Inflammatory macrophage (primary cell): ENCODE measurements around the gene ZSCAN4.

Source experiments
- DNase-seq, 2 donors: peaks; one replicate each; pipeline ENCODE4 v3.0.0-alpha.2; 2020 to 2022

The ZSCAN4 gene

GRCh38 chr19:57682226-57682766, 13.6 kb downstream of the ZSCAN4 start:
- DNase-seq = no peak

GRCh38 chr19:57686727-57687126, 18.0 kb downstream of the ZSCAN4 start:
- DNase-seq = no peak

GRCh38 chr19:57687363-57688010, 18.8 kb downstream of the ZSCAN4 start:
- DNase-seq = no peak

GRCh38 chr19:57688011-57688763, 19.5 kb downstream of the ZSCAN4 start:
- no peak for DNase-seq

- DNase-seq = no peak
Measured at GRCh38 chr19:57689750-57690149, 21.0 kb downstream of the ZSCAN4 start.

- no peak for DNase-seq
Measured at GRCh38 chr19:57701625-57702024, 32.9 kb downstream of the ZSCAN4 start.

- DNase-seq = no peak
Measured at GRCh38 chr19:57706346-57706745, 37.6 kb downstream of the ZSCAN4 start.

- DNase-seq = no peak
Measured at GRCh38 chr19:57708641-57709361, 40.1 kb downstream of the ZSCAN4 start, which contains the start of gene ZNF154. Gene ZNF154 (minus strand): TSS chr19:57709204. CDS start chr19:57708971, 233 bp downstream.

- no peak for DNase-seq
Measured at GRCh38 chr19:57709616-57710015, 40.9 kb downstream of the ZSCAN4 start.

GRCh38 chr19:57712222-57712621, 43.5 kb downstream of the ZSCAN4 start:
- no peak for DNase-seq

GRCh38 chr19:57719424-57719823, 50.7 kb downstream of the ZSCAN4 start:
- no peak for DNase-seq

- no peak for DNase-seq
Measured at GRCh38 chr19:57719901-57720519, 51.3 kb downstream of the ZSCAN4 start.

- DNase-seq = no peak
Measured at GRCh38 chr19:57720878-57721277, 52.1 kb downstream of the ZSCAN4 start.
